ENCODE results near the gene COASY.
A peak's percentile ranks its signal among the peaks of the same experiment; 100 is the strongest.
"Not testable (repeated sequence)": the region's sequence is repeated elsewhere in the genome, so short reads cannot be mapped to it uniquely, and the experiment has no call there.

Gene COASY

GRCh38 chr17:42531455-42532354 lies 30.2 kb upstream of the COASY start:
- no peak for DNase-seq (ENCODE audit: low read depth in 2 of 2)

DNA sequence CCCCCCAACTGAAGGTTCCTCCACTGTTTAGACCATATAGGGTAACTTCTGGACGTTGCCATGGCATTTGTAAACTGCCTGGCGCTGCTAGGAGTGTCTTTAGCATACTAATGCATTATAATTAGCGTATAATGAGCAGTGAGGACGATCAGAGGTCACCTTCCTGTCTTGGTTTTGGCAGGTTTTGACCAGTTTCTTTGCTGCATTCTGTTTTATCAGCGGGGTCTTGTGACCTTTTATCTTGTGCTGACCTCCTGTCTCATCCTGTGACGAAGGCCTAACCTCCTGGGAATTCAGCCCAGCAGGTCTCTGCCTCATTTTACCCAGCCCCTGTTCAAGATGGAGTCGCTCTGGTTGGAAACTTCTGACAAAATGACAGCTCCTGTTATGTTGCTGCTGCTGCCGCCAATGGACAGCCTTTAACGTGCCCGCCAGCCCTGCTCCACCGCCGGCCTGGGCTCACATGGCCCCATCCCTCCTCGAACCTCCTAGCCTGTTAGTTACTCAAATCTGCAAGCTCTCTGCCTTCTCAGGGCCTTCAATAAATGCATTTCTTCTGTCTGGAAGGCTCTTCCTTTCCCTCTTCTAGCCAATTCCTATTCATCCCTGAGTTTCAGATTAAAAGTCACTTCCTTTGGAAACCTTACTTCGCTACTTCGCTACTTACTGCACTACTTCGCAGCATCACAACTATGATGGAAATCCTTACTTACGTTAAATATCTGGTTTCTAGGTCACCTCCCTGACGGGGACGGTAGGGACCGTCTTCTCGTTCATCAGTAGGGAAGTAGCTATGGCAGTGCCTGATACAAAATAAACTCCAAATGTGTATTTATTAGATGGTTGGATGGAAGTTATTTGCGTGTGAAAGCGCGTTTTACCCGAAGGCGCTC lies 26.5 kb upstream of the COASY start:
- no peak for DNase-seq (ENCODE audit: low read depth in 2 of 2)

DNA sequence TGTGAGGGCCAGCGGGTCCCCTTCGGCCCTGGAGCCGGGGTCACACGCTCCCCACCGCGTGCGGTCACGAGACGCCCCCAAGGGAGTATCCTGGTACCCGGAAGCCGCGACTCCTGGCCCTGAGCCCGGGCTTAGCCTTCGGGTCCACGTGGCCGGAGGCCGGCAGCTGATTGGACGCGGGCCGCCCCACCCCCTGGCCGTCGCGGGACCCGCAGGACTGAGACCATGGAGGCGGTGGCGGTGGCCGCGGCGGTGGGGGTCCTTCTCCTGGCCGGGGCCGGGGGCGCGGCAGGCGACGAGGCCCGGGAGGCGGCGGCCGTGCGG lies 25.9 kb upstream of the COASY start, which contains the start of gene NAGLU:
TSS of gene NAGLU (plus strand) at position 194 of the 324 bp plus-strand sequence. CDS start at position 226, 32 bp downstream.
- DNase-seq (ENCODE audit: low read depth in 2 of 2): peak; percentile 75 to 89

DNA sequence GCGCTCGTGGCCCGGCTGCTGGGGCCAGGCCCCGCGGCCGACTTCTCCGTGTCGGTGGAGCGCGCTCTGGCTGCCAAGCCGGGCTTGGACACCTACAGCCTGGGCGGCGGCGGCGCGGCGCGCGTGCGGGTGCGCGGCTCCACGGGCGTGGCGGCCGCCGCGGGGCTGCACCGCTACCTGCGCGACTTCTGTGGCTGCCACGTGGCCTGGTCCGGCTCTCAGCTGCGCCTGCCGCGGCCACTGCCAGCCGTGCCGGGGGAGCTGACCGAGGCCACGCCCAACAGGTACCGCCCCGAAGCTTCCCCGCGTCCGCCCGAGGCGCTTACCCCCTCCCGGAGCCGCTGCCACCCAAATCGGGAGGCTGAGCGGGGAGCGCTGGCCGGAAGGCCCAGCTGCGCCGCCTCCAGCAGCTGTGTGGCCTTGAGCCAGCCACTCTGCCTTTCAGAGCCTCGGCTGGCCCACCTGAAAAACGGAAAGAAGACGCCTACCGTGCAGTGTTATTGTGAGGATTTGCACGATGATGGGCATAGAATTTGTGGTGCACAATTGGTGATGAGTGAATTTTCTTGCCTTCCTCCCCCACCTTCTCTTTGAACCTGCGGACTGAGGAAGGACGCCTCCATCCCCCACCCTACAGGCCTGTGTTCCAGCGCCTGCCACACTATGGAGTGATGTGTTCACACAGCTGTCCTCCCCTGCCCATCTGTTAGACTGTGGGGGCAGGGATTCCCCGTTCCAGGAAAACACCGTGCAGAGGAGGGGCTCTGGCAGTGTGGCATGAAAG lies 25.4 kb upstream of the COASY start:
- DNase-seq (ENCODE audit: low read depth in 2 of 2): peak; percentile 61 to 66

DNA sequence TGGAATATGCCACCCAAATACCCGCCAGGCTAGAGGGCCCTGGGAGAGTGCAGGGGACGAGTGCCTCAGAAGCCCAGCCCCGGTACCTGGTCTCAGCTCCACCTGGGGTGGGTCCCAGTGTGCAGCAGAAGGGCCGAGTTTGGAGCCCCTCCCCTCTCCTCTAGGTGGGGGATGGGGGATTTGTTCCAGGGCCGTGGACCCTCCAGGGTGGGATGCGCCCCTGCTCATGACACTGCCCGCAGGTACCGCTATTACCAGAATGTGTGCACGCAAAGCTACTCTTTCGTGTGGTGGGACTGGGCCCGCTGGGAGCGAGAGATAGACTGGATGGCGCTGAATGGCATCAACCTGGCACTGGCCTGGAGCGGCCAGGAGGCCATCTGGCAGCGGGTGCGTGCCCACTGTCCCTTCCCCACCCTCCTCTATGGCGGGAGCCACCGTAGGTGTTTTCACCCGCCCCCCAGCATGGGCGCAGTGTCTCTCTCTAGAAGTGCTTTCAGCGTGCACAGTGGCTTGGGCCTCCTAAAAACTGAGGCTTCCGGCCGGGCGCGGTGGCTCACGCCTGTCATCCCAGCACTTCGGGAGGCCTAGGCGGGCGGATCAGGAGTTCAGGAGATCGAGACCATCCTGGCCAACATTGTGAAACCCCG lies 24.7 kb upstream of the COASY start:
- DNase-seq (ENCODE audit: low read depth in 2 of 2): no peak

DNA sequence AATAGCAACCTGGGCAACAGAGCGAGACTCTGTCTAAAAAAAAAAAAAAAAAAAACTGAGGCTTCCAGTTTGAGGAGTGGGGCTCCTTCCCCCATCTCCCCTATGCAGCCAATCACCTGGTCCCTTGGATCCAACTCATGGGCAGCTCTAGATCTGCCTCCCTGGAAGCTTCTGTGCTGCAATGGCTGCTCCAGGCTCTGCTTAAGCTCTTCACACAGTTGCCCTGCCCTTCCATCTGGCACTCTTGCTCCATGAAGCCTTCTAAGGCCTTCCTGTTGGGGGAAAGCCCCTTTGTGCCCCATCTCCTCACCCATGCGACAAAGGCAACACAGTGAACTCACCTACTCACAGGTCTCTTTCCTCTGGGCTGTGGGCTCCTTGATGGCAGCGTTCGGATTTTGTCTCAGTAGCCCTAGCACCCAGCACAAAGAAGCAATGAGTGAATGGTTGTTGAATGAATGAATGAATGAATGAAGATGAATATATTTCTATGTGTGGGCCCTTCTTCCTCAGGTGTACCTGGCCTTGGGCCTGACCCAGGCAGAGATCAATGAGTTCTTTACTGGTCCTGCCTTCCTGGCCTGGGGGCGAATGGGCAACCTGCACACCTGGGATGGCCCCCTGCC lies 24.0 kb upstream of the COASY start:
- no peak for DNase-seq (ENCODE audit: low read depth in 2 of 2)

GRCh38 chr17:42538482-42538881 lies 23.5 kb upstream of the COASY start:
- DNase-seq (ENCODE audit: low read depth in 2 of 2): no peak

DNA sequence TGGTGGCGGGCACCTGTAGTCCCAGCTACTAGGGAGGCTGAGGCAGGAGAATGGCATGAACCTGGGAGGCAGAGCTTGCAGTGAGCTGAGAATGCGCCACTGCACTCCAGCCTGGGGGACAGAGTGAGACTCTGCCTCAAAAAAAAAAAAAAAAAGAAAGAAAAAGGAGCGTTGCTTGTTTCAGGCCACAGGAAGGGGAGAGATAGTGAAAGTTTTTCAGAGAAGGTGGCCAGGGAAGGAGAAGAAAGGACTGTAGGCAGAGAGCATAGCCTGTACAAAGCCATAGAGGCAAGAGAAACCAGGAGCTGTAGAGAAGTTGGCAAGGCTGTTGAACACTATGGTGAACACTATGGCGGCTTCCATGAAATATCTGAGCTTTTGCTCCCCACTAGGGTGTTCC lies 21.4 kb upstream of the COASY start:
- not testable (repeated sequence) for DNase-seq (ENCODE audit: low read depth in 2 of 2)

- no peak for DNase-seq (ENCODE audit: low read depth in 2 of 2)
Measured at GRCh38 chr17:42541041-42541833, 20.7 kb upstream of the COASY start.

DNA sequence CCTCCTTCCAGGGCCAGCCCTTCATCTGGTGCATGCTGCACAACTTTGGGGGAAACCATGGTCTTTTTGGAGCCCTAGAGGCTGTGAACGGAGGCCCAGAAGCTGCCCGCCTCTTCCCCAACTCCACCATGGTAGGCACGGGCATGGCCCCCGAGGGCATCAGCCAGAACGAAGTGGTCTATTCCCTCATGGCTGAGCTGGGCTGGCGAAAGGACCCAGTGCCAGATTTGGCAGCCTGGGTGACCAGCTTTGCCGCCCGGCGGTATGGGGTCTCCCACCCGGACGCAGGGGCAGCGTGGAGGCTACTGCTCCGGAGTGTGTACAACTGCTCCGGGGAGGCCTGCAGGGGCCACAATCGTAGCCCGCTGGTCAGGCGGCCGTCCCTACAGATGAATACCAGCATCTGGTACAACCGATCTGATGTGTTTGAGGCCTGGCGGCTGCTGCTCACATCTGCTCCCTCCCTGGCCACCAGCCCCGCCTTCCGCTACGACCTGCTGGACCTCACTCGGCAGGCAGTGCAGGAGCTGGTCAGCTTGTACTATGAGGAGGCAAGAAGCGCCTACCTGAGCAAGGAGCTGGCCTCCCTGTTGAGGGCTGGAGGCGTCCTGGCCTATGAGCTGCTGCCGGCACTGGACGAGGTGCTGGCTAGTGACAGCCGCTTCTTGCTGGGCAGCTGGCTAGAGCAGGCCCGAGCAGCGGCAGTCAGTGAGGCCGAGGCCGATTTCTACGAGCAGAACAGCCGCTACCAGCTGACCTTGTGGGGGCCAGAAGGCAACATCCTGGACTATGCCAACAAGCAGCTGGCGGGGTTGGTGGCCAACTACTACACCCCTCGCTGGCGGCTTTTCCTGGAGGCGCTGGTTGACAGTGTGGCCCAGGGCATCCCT lies 18.5 kb upstream of the COASY start:
- DNase-seq (ENCODE audit: low read depth in 2 of 2): no peak

DNA sequence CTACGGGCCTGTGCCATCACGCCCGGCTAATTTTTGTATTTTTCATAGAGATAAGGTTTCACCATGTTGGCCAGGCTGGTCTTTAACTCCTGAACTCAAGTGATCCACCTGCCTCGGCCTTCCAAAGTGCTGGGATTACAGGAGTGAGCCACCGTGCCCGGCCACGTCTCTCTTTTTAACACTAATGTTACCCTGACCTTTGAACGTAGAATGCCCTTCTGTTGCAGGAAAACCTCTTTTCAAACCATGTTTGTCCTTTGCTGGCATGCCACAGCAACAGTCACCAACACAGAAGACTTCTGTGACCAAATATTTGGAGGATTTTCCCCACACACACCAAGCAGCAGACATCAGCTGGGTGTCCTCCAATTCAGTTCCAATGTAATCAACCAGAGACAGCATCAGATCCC lies 17.1 kb upstream of the COASY start:
- no peak for DNase-seq (ENCODE audit: low read depth in 2 of 2)

GRCh38 chr17:42545755-42546505 lies 16.0 kb upstream of the COASY start:
- not testable (repeated sequence) for DNase-seq (ENCODE audit: low read depth in 2 of 2)

DNA sequence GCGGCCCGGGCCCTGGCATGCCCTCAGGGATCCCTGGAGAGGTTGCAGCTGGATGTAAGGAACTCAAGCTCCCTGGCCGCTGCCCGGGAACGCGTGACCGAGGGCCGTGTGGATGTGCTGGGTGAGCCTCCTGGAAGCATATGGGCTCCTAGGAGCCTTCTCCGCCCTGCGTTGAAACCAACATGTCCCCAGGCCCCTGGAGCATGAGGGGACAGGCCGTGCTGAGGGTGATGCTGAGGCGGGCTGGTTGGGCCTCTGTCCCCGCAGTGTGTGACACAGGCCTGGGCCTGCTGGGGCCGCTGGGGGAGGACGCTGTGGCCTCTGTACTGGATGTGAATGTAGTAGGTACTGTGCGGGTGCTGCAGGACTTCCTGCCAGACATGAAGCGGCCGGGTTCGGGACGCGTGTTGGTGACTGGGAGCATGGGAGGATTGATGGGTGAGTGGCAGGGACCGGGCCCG lies 14.9 kb upstream of the COASY start:
- no peak for DNase-seq (ENCODE audit: low read depth in 2 of 2)

- DNase-seq (ENCODE audit: low read depth in 2 of 2): no peak
Measured at GRCh38 chr17:42547698-42548069, 14.3 kb upstream of the COASY start.

GRCh38 chr17:42548070-42548837 lies 13.7 kb upstream of the COASY start:
- DNase-seq (ENCODE audit: low read depth in 2 of 2): peak; percentile 69 to 83

DNA sequence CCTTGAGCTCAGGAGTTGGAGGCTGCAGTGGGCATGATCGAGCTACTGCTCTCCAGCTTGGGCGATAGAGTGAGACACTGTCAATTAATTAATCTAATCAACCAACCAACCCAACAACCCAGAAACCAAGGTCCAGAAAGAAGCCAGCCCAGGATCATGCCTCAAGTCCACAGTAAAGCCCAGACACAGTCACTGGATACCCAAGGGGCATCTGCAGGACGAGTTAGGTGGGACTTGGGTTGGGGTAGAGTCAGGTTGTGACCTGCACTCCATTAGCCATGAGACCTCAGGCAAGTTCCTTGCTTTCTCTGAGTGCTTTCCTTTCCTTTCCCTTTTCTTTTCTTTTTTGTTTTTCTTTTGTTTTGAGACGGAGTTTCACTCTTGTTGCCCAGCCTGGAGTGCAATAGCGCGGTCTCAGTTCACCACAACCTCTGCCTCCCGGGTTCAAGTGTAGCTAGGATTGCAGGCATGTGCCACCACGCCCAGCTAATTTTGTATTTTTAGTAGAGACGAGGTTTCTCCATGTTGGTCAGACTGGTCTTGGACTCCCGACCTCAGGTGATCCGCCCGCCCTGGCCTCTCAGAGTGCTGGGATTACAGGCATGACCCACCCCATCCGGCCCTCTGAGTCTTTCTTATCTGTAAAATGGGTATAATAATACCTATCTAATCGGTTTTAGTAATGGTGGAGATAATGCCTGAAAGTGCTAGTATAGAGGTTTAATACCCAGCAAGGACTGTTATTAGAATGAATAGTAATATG lies 12.8 kb upstream of the COASY start:
- DNase-seq (ENCODE audit: low read depth in 2 of 2): no peak

- not testable (repeated sequence) for DNase-seq (ENCODE audit: low read depth in 2 of 2)
Measured at GRCh38 chr17:42552736-42553135, 9.2 kb upstream of the COASY start, which contains the start of gene HSD17B1. TSS of gene HSD17B1 (plus strand) at chr17:42552923. CDS start at chr17:42552934, 11 bp downstream.

Measured in activated CD4-positive, alpha-beta T cell treated with anti-CD3 and anti-CD28 coated beads for 24 hours (primary cell).